Right atrium auricular region (tissue), 2 donors: ENCODE results near the gene CCNL2. TPM values are rescaled to one million over a fixed set of nuclear protein-coding genes. Genes with fewer than 3 reads are reported as not detected.

Source experiments
- DNase-seq: peaks from one replicate; pipeline ENCODE4 v3.0.0-alpha.2; 2019; ENCODE audit warnings: low spot score
- H3K27ac ChIP-seq, 2 donors: fragments of 200-600 bp; sonication (generic); 1 replicate in 1 of 2; 2 replicates in 1 of 2; pipeline ENCODE4 v1.5.1; 2016 to 2019
- H3K27me3 ChIP-seq, 2 donors: fragments of 200-600 bp; sonication (generic); one replicate each; pipeline versions ENCODE4 v1.5.1 to v1.6.0; 2017 to 2019
- H3K36me3 ChIP-seq: fragments of 200-600 bp; sonication (generic); one replicate; pipeline ENCODE4 v1.5.1; 2016
- H3K4me1 ChIP-seq, 2 donors: fragments of 200-600 bp; sonication (generic); one replicate each; pipeline versions ENCODE4 v1.5.1 to v1.6.0; 2017 to 2019
- H3K4me3 ChIP-seq, 2 donors: fragments of 200-600 bp; sonication (generic); 1 replicate in 1 of 2; 2 replicates in 1 of 2; pipeline ENCODE4 v1.5.1; 2017 to 2019; ENCODE audit warnings: mild to moderate bottlenecking in 1 of 2, moderate library complexity in 1 of 2
- H3K9me3 ChIP-seq, 2 donors: fragments of 200-600 bp; sonication (generic); one replicate each; pipeline ENCODE4 v1.5.1; 2019
- total RNA-seq, 2 donors: library from RNA; depleted of rRNA; stranded (reverse); fragments of >200 nt; gene quantifications; one replicate each; pipeline ENCODE4 v1.1.0, GENCODE V29; 2016
- TF ChIP-seq, protein P1 (sequence below), 2 donors: fragments of 200-600 bp; sonication (generic); IDR thresholded peaks; one replicate each; pipeline ENCODE4 v1.5.1; 2019; ENCODE audit warnings: antibody characterized with exemption in 2 of 2

The CCNL2 gene
- total RNA-seq, 2 donors from 2014 or later, result 41.6 to 44.2 TPM

DNA sequence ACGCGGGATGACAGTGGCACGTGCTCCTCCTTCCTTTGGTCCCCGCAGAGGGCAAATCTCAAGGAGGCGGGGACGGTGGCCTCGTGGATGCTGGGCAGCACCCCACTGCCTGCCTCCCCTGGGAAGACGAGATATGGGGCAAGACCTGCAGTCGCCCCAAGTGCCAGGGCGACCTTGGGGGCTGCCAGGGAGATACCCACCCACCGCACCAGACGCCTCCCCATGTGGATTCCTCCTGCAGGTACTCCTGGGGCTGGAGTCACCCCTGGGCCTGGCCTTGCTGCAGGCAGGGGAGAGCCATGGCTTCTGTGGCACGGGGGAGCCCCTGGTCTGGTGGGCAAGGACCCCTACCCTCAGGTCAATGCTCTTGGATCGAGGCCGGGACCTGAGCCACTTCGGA, 18.3 kb downstream of the CCNL2 start:
- Histone ChIP-seq H3K36me3 (peaks cover 6% of the 10 kb centered on the region), H3K4me3 (no peak overlapping the region), H3K27me3 (no peaks in the 10 kb centered on the region), H3K4me1 (peaks cover 0 to 5% of the 10 kb centered on the region in 2 donors), H3K9me3 (no peaks in the 10 kb centered on the region), H3K27ac (no peak overlapping the region)
- TF ChIP-seq, protein P1, sequence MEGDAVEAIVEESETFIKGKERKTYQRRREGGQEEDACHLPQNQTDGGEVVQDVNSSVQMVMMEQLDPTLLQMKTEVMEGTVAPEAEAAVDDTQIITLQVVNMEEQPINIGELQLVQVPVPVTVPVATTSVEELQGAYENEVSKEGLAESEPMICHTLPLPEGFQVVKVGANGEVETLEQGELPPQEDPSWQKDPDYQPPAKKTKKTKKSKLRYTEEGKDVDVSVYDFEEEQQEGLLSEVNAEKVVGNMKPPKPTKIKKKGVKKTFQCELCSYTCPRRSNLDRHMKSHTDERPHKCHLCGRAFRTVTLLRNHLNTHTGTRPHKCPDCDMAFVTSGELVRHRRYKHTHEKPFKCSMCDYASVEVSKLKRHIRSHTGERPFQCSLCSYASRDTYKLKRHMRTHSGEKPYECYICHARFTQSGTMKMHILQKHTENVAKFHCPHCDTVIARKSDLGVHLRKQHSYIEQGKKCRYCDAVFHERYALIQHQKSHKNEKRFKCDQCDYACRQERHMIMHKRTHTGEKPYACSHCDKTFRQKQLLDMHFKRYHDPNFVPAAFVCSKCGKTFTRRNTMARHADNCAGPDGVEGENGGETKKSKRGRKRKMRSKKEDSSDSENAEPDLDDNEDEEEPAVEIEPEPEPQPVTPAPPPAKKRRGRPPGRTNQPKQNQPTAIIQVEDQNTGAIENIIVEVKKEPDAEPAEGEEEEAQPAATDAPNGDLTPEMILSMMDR (IDR thresholded peaks at IDR 0.05), result no peak
- no peak for DNase-seq

DNA sequence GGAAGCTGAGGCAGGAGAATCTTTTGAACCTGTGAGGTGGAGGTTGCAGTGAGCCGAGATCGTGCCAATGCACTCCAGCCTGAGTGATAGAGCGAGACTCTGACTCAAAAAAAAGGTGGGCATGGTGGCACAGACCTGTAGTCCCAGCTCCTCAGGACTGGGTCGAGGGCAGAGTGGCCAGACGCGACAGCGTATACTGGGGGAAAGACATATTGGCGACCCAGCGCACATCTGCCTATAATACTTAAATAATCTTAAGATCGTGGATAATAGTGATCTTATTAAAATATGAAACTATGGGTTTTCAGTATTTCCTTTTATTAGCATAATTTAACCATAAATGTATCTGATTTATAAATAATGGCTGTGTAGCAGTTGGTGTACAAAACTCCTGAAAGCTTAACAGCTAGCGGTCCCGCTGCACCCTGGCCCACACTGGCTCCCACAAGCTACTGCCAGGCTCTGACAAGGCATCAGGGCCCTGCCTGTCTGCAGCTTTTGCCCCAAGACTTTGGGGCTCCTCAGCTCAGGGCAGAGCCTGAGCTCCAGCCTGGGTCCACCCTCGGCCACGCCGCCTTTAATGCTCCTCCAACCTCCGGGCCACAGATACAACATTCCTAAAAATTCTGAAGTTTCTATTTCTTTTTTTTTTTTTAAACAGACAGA, 21.5 kb downstream of the CCNL2 start:
- peaks cover 0 to 26% of the 10 kb centered on the region in 2 donors for H3K4me1 ChIP-seq
- TF ChIP-seq, protein P1 (IDR thresholded peaks at IDR 0.05), result no peak
- no peaks in the 10 kb centered on the region for H3K27me3 ChIP-seq
- no peak for DNase-seq
- peaks cover 9% of the 10 kb centered on the region for H3K36me3 ChIP-seq
- no peak overlapping the region for H3K4me3 ChIP-seq
- no peaks in the 10 kb centered on the region for H3K9me3 ChIP-seq
- H3K27ac ChIP-seq, result no peak overlapping the region

DNA sequence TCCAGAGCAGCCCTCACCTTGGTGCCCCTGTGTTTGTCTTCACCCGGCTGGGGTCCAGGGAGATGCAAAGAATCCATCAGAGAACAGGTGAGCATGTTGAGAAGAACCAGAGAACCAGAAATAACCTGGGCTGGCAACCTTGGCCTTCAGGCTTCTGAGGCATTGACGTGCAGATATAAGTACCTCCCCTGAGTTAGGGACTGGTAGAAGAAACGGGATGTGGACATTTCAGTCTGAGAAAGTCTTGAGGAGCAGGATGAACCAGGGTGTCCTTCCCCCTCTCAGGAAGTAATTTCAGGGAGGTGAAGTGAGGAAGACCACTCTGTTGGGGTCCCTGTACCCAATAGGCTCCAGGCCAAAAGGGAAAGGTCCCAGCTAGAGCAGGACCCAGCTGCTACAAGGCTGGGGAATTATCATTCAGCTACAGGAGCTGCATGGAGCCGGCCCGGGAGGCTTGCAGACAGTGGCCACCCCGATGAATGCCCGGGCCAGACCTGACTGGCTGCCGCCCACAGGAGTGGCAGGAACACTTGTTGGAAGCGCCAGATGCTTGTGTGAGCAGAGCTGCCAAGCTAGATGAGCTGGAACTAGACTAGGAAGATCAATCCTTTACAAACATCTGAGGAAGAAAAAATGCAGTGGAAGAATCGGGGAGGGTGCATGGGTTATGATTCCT, 22.4 kb downstream of the CCNL2 start:
- Histone ChIP-seq H3K9me3 (no peaks in the 10 kb centered on the region), H3K27ac (no peak overlapping the region), H3K4me3 (no peak overlapping the region), H3K27me3 (no peaks in the 10 kb centered on the region), H3K36me3 (peaks cover 9% of the 10 kb centered on the region), H3K4me1 (peaks cover 0 to 36% of the 10 kb centered on the region in 2 donors)
- TF ChIP-seq, protein P1 (IDR thresholded peaks at IDR 0.05), result no peak
- no peak for DNase-seq

DNA sequence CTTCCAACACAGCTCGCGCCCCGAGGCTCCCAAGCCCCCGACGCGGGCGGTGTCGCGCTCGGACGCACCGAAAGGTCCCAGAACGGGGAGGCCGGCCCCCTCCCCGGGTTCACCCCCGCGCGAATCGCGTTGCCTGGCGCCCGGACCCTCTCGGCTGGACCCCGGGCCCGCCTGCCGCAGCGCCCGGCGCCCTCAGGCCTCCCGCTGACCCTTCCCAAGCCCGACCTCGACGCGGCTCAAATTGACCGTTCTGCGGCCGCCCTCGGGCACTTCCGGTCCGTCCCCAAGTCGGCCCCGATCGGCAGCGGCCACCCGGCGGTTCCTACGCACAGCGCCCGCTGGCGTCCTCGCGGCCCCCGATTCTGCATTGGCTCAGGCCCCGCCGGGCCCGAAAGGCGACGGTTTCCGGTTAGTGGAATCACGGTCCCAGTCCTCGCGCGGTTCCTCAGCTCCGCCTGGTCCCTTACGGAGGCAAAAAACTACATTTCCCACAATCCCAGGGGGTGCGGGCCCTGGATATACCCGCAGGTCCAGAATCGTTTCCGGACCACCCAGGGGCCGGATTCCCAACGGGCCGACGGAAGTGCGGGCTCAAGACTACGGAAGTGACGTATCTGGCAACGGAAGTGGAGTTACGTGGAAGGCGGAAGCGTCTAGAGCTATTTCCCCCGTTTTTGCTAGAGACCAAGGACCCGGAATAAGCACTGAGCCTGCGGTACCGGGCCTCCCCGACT, 24.0 kb downstream of the CCNL2 start, which contains the start of gene AURKAIP1:
AURKAIP1 (minus strand) TSS at position 279 of the 734 bp plus-strand sequence. CDS start 451 bp downstream, outside the sequence.
- peak; percentile 99 for DNase-seq
- no peaks in the 10 kb centered on the region for H3K27me3 ChIP-seq
- peaks cover 0 to 39% of the 10 kb centered on the region in 2 donors for H3K4me1 ChIP-seq
- H3K36me3 ChIP-seq, result peaks cover 9% of the 10 kb centered on the region
- H3K27ac ChIP-seq, result peak within 1 kb of the TSS; percentile 94 to 97
- no peaks in the 10 kb centered on the region for H3K9me3 ChIP-seq
- TF ChIP-seq, protein P1 (IDR thresholded peaks at IDR 0.05), result peak in 1 of 2 donors; percentile 42
- peak within 1 kb of the TSS; percentile 97 to 99 for H3K4me3 ChIP-seq

DNA sequence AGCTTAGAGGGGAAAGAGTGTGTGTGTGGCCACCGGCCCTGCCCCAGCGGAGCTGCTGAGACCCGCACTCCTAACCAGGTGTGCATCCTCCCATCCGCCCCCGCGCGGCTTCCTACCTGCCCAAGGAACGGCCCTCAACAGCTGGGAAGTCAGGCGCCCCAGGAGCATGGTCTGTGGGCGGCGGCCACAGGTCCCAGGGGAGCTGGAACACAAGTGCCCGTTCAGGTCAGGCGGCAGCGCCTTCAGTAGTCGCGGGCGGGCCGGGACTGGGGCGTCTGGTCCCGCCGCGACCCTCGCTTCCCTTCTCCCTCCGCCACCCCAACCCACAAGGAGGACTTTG, 24.6 kb downstream of the CCNL2 start:
- no peak for DNase-seq
- Histone ChIP-seq H3K27me3 (no peaks in the 10 kb centered on the region), H3K4me1 (peaks cover 0 to 39% of the 10 kb centered on the region in 2 donors), H3K9me3 (no peaks in the 10 kb centered on the region), H3K36me3 (peaks cover 9% of the 10 kb centered on the region), H3K27ac (peak overlapping the region; percentile 94 to 97), H3K4me3 (peak overlapping the region; percentile 97 to 99)
- TF ChIP-seq, protein P1 (IDR thresholded peaks at IDR 0.05), result no peak
